HuH-7 (cell line): Measurements from ENCODE around the gene TAPBPL.
A peak's percentile ranks its signal among the peaks of the same experiment; 100 is the strongest.
"Not testable (repeated sequence)": the region's sequence is repeated elsewhere in the genome, so short reads cannot be mapped to it uniquely, and the experiment has no call there.

Source experiments
- DNase-seq: peaks from one replicate; pipeline ENCODE4 v3.0.0; 2011; ENCODE audit warnings: low spot score

Gene TAPBPL, protein sequence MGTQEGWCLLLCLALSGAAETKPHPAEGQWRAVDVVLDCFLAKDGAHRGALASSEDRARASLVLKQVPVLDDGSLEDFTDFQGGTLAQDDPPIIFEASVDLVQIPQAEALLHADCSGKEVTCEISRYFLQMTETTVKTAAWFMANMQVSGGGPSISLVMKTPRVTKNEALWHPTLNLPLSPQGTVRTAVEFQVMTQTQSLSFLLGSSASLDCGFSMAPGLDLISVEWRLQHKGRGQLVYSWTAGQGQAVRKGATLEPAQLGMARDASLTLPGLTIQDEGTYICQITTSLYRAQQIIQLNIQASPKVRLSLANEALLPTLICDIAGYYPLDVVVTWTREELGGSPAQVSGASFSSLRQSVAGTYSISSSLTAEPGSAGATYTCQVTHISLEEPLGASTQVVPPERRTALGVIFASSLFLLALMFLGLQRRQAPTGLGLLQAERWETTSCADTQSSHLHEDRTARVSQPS

DNA sequence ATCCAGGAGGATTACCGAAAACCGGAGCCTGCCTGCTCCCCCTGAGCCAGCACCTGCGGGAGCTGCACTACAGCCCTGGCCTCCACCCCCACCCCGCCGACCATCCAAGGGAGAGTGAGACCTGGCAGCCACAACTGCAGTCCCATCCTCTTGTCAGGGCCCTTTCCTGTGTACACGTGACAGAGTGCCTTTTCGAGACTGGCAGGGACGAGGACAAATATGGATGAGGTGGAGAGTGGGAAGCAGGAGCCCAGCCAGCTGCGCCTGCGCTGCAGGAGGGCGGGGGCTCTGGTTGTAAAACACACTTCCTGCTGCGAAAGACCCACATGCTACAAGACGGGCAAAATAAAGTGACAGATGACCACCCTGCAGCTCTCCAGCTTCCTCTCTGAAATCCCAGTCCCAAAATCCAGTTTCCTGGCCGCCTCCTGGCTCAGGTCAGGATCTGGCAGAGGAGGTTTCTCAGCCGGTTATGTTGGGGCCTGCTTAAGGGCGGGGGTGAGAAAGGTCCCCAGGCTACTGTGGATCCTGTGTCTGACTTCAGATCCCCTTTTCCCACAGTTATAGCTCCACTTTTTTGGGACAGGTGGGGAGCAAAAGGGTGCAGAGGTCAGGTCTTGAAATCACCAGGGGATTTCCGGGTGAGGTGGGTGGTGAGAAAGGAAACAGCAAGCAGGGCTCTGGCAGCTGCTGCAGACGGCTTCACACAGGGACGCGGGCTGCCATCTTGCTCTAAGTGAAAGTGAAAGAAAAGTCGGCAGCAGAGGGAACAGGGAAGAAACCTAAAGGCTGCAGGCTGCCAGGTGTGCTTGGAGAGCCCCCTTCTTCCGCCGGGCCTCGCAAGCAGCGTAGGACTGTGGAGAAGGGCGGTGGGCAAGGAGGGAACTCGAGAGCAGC, at the start of gene TAPBPL:
Gene TAPBPL, plus strand, starts transcription at position 695 of the 897 bp plus-strand sequence. CDS start 207 bp downstream, outside the sequence.
- DNase-seq, result peak; percentile 43

DNA sequence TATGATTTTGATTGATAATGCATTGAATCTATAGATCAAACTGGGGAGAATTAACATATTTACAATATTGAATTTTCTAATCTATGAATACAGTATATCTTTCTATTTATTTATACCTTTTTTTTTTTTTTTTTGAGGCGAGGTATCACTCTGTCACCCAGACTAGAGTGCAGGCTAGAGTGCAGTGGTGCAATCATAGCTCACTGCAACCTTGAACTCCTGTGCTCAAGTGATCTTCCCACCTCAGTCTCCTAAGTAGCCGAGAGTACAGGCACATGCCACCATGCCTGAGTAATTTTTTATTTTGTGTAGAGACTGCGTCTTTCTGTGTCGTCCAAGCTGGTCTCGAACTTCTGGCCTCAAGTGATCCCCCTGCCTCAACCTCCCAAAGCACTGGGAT, 47.5 kb upstream of the TAPBPL start:
- DNase-seq, result no peak

DNA sequence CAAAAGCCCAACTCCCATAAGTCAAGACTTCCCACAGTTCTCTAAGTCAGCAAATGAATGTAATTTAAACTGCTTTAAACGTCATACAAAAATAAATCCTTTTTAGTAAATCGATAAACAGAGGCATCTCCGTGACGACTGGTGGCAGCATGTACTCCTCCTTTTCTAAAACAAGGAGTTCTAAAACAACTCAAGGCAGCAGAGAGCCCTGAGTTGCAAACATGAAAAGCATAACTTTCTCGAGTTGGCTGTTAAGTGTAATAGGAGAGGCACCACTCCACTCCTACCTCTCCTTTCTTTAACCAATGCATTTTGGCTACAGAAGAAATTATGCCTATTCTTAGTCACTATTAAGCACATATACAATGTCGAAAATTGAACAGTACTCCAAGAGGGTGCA, 45.9 kb upstream of the TAPBPL start:
- no peak for DNase-seq

DNA sequence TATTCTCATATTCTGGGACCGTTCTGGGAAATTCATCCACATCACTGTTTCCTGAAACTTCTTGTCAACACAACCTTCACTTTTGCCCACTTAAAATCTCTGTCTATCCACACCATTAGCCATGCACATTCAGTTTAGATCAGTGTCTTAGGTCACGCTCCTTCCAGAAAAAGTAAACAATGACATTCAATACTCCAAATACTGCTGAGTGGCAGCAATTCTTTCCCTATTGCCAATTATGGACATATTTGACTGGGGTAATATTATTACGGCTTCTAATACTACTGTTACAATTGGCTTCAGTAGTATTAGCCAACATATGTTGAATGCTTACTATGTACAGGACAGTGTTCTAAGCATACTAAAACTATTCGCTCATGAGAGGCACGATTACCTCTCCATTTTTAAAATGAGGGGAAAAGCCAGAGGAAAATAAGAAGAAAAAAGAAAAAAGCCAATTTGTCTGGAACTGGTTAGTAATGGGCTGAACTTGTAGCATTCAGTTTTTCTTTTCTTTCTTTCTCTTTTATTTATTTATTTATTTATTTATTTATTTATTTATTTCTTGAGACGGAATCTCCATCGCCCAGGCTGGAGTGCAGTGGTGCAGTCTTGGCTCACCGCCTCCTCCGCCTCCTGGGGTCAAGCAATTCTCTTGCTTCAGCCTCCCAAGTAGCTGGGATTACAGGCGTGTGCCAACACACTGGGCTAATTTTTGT, 44.4 kb upstream of the TAPBPL start:
- no peak for DNase-seq

DNA sequence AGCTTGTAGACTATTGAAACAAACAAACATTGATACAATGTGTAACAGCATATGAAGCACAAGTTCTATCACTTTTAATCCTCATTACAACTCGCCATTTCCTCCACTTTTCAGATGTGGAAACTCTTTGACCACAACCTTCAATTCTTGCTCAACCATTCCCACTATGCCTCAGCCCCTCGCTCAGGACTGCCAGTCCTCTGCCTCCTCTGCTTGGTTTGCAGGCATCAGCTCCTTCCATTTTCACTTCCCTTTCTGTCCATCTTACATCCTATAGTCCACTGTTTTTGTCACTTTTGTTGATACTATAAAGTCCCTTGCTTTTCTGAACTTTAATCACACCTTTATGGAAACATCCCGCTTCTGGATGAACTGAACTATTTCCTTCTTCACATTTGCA, 35.2 kb upstream of the TAPBPL start:
- DNase-seq, result no peak

DNA sequence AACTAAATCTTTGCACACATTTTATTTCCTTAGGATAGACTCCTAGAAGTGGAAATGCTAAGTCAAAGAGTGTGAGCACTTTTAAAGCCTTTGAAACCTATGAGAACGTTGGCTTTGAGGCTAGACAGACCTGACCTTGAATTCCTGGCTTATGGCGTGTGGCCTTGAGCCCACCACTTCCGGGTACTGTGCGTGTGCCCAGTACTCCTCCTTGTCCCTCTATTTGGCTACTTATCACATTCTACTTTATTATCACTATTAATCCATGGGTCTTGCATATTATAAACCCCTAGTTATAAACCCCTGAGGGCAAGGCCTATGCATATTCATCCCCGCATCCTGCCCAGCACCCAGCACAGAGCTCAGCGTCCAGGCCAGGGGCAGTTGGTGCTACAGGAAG, 33.0 kb upstream of the TAPBPL start:
- DNase-seq, result no peak

DNA sequence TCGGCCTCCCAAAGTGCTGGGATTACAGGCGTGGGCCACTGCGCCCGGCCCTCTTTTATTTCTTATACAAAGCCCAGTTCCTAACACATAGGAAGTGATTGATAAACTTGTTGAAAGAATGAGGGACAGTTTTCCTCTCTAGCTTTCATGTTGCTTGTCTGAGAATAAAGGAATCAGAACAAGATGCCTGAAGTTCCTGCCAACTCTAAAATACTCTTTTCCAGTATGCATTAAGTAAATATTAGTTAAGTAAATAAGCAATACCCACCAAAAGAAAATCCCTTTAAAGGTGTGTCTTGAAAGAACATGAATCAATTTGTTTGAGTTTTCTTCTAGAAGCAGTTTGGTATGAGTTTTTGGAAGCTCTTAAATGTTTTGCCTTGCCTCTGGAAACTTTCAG, 31.5 kb upstream of the TAPBPL start:
- no peak for DNase-seq

DNA sequence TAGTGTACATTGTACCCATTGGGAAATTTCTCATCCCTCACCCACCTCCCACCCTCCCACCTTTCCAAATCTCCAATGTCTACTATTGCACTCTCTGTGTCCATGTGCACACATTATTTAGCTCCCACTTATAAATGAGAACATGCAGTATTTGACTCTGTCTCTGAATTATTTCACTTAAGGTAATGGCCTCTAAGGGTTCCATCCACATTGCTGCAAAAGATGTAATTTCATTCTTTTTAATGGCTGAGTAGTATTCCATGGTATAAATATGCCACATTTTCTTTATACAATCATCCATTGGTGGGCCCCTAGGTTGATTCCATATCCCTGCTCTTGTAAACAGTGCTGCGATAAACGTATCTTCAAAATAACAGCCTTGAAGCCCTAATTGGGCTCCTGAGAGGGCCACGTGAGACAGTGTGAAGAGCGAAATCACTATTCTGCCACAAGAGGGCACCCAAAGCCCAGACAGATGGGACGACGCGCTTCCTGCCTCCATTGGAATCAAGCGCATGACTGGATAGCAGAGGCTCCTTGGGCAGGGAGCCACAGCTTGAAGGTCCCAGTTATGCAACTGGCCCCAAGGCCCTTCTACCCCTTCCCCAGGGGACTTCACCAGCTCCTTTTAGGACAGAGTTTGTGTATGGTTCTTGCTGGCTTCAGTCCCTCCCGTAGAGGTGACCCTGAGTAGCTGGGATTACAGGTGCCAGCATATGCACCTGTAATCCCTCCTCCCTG, 28.4 kb upstream of the TAPBPL start:
- peak; percentile 71 for DNase-seq

DNA sequence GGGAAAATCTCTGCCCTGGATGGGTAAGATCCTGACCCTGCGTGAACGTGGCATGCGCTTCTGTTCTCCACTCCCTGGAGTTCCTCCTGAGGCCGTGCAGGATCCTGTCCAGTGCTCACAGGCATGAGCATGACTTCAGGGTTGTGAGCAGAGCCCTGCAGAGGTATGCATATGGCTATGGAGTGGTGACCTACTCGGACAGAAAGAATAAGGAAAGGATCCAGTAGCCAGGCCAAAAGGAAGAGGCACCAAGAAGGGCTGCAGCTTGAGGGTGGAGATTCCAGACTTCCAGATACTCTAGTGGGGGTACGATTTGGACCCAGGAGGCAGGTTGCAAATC, 27.9 kb upstream of the TAPBPL start:
- no peak for DNase-seq

DNA sequence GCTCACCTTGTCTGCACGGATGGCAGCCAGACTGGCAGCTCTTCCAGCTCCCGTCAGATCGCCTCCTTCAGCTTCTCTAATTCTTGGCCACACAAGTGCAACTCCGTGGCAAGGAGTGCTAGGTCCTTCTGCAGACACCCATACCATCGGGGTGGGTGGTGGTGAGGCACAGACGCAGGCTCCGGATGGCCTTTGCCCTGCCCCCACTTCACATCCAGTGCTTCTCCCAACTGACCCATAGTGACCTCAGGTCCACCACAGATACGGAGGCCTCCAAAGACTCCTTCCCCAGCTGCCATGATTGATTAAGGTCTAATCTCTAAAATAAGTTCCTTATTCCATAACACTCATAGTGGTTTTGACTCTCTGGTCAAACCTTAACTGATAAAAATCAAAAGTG, 27.0 kb upstream of the TAPBPL start:
- no peak for DNase-seq

DNA sequence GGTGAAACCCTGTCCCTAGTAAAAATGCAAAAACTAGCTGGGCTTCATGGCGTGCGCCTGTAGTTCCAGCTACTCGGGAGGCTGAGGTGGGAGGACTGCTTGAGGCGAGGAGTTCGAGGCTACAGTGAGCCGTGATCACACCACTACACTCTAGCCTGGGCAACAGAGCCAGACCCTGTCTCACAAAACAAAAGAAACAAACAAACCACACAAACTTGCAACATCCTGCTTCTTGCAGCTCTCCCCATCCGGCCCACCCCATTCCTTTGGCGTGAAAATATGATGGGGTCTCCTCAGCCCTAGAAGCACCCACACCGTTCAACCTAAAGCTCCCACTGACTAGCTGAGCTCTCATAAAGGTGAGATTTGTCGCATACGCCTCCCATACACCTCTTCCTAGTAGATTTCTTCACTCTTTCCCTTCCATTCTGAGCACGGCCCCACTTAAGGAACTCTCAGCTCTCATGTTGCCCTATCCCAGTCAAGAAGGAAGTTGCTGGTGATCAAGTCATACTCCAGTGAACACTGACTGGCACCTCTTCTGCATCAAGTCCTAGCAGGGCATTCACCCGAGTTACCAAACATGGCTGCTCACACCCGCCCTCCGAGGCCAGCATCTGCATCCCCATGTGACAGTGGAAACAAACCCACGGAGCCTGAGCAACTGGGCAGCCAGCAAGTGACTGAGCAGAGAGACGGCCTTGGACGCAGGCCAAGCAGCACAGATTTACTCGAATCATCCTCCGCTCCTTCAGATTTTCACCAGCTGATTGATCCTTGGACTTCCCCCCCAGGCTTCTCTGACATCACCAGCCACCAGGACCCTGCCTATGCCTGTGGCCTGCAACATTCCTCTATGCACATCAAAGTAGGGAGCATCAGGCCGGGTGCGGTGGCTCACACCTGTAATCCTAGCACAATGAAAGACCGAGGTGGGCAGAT, 26.0 kb upstream of the TAPBPL start:
- no peak for DNase-seq

DNA sequence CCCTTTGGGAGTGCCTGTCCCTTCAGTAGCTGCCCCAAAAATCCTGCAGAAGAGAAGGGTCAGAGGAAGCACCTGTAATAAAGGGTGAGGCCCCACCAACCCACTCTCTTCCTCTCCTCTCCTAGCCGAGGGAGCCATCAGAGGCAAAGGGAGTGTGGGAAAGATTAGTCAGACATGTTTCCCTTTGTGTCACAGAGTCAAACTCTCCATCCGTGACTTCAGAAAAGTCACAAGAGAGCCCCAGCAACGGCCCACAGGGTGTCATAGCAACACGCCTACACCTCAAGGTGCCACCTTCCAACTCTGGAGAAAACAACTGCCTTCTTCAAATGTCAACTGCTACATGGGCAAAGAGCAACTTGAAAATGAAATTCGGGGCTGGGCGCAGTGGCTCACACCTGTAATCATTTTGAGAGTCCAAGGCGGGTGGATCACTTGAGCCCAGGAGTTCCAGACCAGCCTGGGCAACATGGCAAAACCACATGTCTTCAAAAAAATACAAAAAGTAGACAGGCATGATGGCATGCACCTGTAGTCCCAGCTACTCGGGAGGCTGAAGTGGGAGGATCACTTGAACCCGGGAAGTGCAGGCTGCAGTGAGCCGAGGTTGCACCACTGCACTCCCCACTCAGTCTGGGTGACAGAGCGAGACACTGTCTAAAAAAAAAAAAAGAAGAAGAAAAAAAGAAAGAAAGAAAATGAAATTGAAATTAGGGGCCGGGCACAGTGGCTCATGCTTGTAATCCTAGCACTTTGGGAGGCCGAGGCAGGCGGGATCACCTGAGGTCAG, 24.8 kb upstream of the TAPBPL start:
- DNase-seq, result no peak

DNA sequence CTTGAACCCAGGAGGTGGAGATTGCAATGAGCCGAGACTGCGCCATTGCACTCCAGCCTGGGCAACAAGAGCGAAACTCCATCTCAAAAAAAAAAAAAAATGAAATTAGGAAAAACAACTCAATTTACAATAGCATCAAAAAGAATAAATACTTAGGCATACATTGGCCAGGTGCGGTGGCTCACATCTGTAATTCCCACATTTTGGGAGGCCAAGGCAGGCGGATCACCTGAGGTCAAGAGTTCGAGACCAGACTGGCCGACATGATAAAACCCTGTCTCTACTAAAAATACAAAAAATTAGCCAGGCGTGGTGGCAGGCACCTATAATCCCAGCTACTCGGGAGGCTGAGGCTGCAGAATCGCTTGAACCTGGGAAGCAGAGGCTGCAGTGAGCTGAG, 24.0 kb upstream of the TAPBPL start:
- DNase-seq, result not testable (repeated sequence)

DNA sequence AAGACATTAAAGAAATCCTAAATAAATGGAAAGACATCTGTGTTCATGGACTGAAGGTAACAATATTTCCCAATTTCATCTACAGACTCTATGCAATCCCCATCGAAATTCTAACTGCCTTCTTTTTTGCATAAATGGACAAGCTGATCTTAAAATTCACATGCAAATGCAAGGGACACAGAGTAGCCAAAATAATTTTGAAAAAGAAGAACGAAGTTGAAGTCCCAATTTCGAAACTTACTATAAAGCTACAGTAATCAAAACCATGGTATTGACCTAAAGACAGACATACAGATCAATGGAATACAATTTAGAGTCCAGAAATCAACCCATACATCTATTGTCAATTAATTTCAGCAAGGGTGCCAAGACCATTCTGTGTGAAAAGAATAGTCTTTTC, 23.5 kb upstream of the TAPBPL start:
- no peak for DNase-seq

DNA sequence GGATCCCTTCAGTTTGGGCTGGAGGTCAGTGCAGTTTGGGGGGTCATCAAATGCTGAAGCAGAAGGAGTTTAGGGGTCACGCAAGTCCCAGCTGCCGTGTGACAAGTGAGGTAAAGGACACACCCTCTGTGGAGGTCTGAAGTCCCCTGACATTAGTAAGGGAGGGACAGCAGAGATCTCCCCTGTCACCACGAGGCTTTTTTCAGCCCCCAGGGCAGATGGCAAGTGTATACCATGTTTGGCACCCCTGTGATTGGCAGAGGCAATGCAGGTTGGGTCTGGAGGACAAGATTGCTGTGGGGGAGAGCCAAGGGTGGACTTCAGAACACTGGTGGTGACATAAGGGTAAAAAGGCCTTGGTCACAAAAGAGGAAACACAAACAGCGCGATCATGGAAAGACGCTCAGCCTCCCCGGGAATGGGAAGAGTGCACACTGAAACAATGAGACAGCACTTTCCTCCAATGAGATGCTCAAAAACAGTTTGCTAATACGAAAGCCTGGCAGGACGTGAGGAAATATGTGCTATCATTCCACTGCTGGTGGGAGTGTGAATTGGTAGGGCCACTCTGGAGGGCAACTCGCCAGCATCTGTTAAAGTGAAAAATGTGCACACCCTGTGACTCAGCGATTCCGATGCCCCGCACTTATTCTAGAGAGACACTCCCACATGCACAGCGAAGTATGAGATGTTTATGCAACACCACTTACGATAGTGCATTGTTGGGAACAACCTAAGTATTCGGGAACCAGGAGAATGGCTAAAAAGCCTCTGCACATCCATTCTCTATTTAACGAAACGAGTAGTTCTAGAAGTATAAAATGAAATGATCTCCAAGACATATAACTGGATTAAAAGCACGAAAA, 21.5 kb upstream of the TAPBPL start:
- DNase-seq, result no peak

DNA sequence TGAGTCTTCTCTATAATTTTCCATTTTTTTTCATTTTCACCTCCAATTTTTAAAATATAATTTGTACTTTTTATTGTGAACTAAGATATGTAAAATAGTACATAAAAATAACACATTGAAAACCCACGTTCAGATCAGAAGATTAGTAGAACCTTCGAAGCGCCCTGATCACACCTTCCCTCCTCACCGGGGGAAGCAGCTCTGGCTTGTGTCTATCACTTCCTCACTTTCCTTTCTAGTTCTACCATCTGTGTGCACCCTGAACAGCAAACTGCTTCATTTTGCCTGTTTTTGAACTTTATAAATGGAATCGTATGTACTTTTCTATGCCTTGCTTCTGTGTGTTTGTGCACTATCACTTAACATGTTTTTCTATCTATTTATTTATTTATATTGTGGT, 18.9 kb upstream of the TAPBPL start:
- DNase-seq, result no peak

DNA sequence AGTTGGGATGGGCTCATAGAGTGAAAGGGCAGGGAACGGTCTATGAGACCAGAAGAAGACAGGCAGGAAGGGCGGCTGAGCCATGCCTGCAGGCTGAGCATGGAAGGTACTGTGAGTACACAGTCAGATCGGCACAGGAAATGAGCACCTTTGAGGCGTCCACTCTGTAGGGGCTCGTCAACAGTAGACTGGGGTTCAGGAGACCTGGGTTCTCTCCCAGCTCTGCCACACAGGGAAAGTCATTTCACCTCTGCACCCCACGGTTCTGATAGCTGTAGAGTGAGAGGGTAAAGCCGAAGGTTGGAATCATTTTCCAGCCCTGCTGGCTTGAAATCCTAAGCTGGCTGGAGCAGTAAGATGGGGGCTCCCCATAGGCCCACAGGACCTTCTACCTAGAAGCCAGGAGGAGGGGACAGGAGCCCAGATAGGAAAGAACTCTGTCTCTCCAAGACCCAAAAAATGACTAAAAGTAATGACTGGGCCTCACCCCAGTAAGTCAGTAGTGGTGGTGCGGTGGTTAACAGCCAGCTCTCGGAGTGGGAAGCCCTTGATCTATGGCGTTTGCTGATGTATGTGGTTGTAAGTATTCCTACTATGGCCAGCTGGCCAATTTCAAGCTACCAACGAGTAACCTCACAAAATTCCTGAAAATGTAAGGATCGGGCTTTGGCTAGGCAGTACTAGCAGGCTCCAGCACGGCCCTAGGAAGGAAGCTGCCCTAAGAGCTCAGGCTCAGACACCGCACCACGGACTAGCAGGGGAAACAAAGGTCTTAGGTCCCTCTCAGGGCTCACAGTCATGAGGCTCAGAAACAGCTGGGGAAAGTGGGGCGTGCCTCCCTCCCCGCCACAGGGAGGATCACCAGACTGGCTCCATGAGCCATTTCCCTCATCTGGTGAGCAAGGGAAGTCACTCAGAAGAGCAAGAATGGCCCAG, 17.4 kb upstream of the TAPBPL start:
- no peak for DNase-seq
